Endothelial cell of coronary artery (primary cell): ENCODE data around the gene MFAP5. TPM values are rescaled to one million over a fixed set of nuclear protein-coding genes. Genes with fewer than 3 reads are reported as not detected.

ENCODE experiments used
- total RNA-seq: library from RNA; depleted of rRNA; stranded (reverse); fragments of >200 nt; gene quantifications from 2 replicates; pipeline ENCODE4 v1.2.3, GENCODE V29; 2014

MFAP5 gene, protein sequence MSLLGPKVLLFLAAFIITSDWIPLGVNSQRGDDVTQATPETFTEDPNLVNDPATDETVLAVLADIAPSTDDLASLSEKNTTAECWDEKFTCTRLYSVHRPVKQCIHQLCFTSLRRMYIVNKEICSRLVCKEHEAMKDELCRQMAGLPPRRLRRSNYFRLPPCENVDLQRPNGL
- under 0.01 and 1.0 TPM in 2 replicates for total RNA-seq

GRCh38 chr12:8662593-8662992 is at the start of gene MFAP5:
TSS of gene MFAP5 (minus strand) at chr12:8662826. CDS start at chr12:8662104, 722 bp downstream.

GRCh38 chr12:8697476-8698131 is 35.0 kb upstream of the MFAP5 start, which contains the start of gene RIMKLB:
TSS of gene RIMKLB (plus strand) at chr12:8697991. CDS start at chr12:8713867, 15,876 bp downstream.

GRCh38 chr12:8612629-8613028 is 50.0 kb downstream of the MFAP5 start, which contains the start of gene AICDA:
TSS of gene AICDA (minus strand) at chr12:8612859. CDS start at chr12:8612767, 92 bp downstream.

Other genes starting within 250 kb of the MFAP5 start
- gene CLEC6A, start 206.9 kb downstream of the MFAP5 start, total RNA-seq, result not detected in 2 replicates
- gene CLEC4D, start 149.3 kb downstream of the MFAP5 start, total RNA-seq, result not detected in 2 replicates
- gene CLEC4E, start 121.9 kb downstream of the MFAP5 start, total RNA-seq, result not detected in 2 replicates
- not detected in 2 replicates for gene AICDA, start 50.0 kb downstream of the MFAP5 start, total RNA-seq
- gene RIMKLB, start 35.2 kb upstream of the MFAP5 start, total RNA-seq, result 67.2 and 87.9 TPM in 2 replicates
- not detected in 2 replicates for gene A2ML1, start 159.8 kb upstream of the MFAP5 start, total RNA-seq